ENCODE data around the gene PDK3. TPM values are rescaled to one million over a fixed set of nuclear protein-coding genes. Genes with fewer than 3 reads are reported as not detected.

PDK3 gene
- total RNA-seq = 18.7 TPM

GRCh38 chrX:24464836-24465531 is at the start of gene PDK3:
Gene PDK3, plus strand, starts transcription at chrX:24465286. Its CDS starts 170 bp downstream, at chrX:24465456.
- intact Hi-C loops (cut with DNase I) = no loop called here
- ATAC-seq = peak; percentile 97
- DNase-seq (ENCODE audit: low spot score) = peak; percentile 92

GRCh38 chrX:24415921-24416320 is 49.2 kb upstream of the PDK3 start:
- DNase-seq (ENCODE audit: low spot score) = no peak
- intact Hi-C loops (cut with DNase I) = no loop called here
- no peak for ATAC-seq

GRCh38 chrX:24423960-24424359 is 41.1 kb upstream of the PDK3 start:
- intact Hi-C loops (cut with DNase I) = no loop called here
- ATAC-seq (peak; percentile 33), DNase-seq (ENCODE audit: low spot score) (no peak)

- intact Hi-C loops (cut with DNase I) = no loop called here
- DNase-seq (ENCODE audit: low spot score) = peak; percentile 76
- ATAC-seq = peak; percentile 92
Measured at GRCh38 chrX:24424948-24425347, 40.1 kb upstream of the PDK3 start.

GRCh38 chrX:24425806-24426205 is 39.3 kb upstream of the PDK3 start:
- ATAC-seq (no peak), DNase-seq (ENCODE audit: low spot score) (no peak)
- intact Hi-C loops (cut with DNase I) = no loop called here

- intact Hi-C loops (cut with DNase I) = no loop called here
- ATAC-seq (peak; percentile 20), DNase-seq (ENCODE audit: low spot score) (no peak)
Measured at GRCh38 chrX:24426340-24426913, 38.7 kb upstream of the PDK3 start.

- DNase-seq (ENCODE audit: low spot score) (no peak), ATAC-seq (peak; percentile 71)
- intact Hi-C loops (cut with DNase I) = no loop called here
Measured at GRCh38 chrX:24426921-24427746, 38.0 kb upstream of the PDK3 start.

- intact Hi-C loops (cut with DNase I) = no loop called here
- no peak for ATAC-seq
Measured at GRCh38 chrX:24427747-24428019, 37.4 kb upstream of the PDK3 start.

GRCh38 chrX:24428516-24428915 is 36.6 kb upstream of the PDK3 start:
- DNase-seq (ENCODE audit: low spot score) = no peak
- no peak for ATAC-seq
- intact Hi-C loops (cut with DNase I) = no loop called here

More at GRCh38 chrX:24427747-24428019, 37.4 kb upstream of the PDK3 start:
- no peak for DNase-seq (ENCODE audit: low spot score)

- intact Hi-C loops (cut with DNase I) = no loop called here
- DNase-seq (ENCODE audit: low spot score) (no peak), ATAC-seq (no peak)
Measured at GRCh38 chrX:24435060-24435459, 30.0 kb upstream of the PDK3 start.

- DNase-seq (ENCODE audit: low spot score) (no peak), ATAC-seq (no peak)
- intact Hi-C loops (cut with DNase I) = no loop called here
Measured at GRCh38 chrX:24443918-24444317, 21.2 kb upstream of the PDK3 start.

- intact Hi-C loops (cut with DNase I) = no loop called here
- DNase-seq (ENCODE audit: low spot score) (no peak), ATAC-seq (peak; percentile 81)
Measured at GRCh38 chrX:24444645-24445044, 20.4 kb upstream of the PDK3 start.

- DNase-seq (ENCODE audit: low spot score) = no peak
- intact Hi-C loops (cut with DNase I) = no loop called here
- no peak for ATAC-seq
Measured at GRCh38 chrX:24448762-24449250, 16.3 kb upstream of the PDK3 start.

- no peak for DNase-seq (ENCODE audit: low spot score)
- ATAC-seq = no peak
- intact Hi-C loops (cut with DNase I) = no loop called here
Measured at GRCh38 chrX:24463077-24463476, 2.0 kb upstream of the PDK3 start.

- intact Hi-C loops (cut with DNase I) = no loop called here
Measured at GRCh38 chrX:24464498-24464835, 619 bp upstream of the PDK3 start.

GRCh38 chrX:24465532-24465865 is 413 bp downstream of the PDK3 start:
- DNase-seq (ENCODE audit: low spot score) (no peak), ATAC-seq (peak; percentile 12)
- intact Hi-C loops (cut with DNase I) = no loop called here

More at GRCh38 chrX:24464498-24464835, 619 bp upstream of the PDK3 start:
- ATAC-seq = peak; percentile 20
- DNase-seq (ENCODE audit: low spot score) = no peak

GRCh38 chrX:24466025-24466424 is 939 bp downstream of the PDK3 start:
- intact Hi-C loops (cut with DNase I) = no loop called here

GRCh38 chrX:24468245-24468644 is 3.2 kb downstream of the PDK3 start:
- DNase-seq (ENCODE audit: low spot score) (no peak), ATAC-seq (no peak)
- intact Hi-C loops (cut with DNase I) = no loop called here

More at GRCh38 chrX:24466025-24466424, 939 bp downstream of the PDK3 start:
- peak; percentile 13 for ATAC-seq
- no peak for DNase-seq (ENCODE audit: low spot score)

- no peak for ATAC-seq
- intact Hi-C loops (cut with DNase I) = no loop called here
- no peak for DNase-seq (ENCODE audit: low spot score)
Measured at GRCh38 chrX:24471808-24472207, 6.7 kb downstream of the PDK3 start.

- intact Hi-C loops (cut with DNase I) = no loop called here
- ATAC-seq = no peak
- DNase-seq (ENCODE audit: low spot score) = no peak
Measured at GRCh38 chrX:24475480-24475879, 10.4 kb downstream of the PDK3 start.
